Fibroblast of lung (primary cell): Measurements from ENCODE around the gene CPNE6. TPM values are rescaled to one million over a fixed set of nuclear protein-coding genes. Genes with fewer than 3 reads are reported as not detected.

Experiments
- DNase-seq, 2 donors: peaks; one replicate each; pipeline versions ENCODE4 v3.0.0 to v3.0.0-alpha.2; 2010; ENCODE audit warnings: low read depth in 2 of 2
- H2AFZ ChIP-seq: 2 replicates; pipeline ENCODE4 v1.5.1; 2012; ENCODE audit warnings: low read length, control low read depth, inconsistent platforms
- H3K27ac ChIP-seq: 2 replicates; pipeline ENCODE4 v1.5.1; 2011; ENCODE audit warnings: low read length, control low read depth; ENCODE audit not compliant: insufficient read depth
- H3K27me3 ChIP-seq: 2 replicates; pipeline ENCODE4 v1.5.1; 2011; ENCODE audit warnings: mild to moderate bottlenecking, low read length; ENCODE audit not compliant: control insufficient read depth, insufficient read depth
- H3K36me3 ChIP-seq: 2 replicates; pipeline ENCODE4 v1.5.1; 2011; ENCODE audit warnings: low read length; ENCODE audit not compliant: control insufficient read depth, insufficient read depth
- H3K4me1 ChIP-seq: 2 replicates; pipeline ENCODE4 v1.5.1; 2011; ENCODE audit warnings: low read length; ENCODE audit not compliant: control insufficient read depth, insufficient read depth; ENCODE audit errors: extremely low read depth
- H3K4me2 ChIP-seq: 2 replicates; pipeline ENCODE4 v1.5.1; 2011; ENCODE audit warnings: low read length, control low read depth; ENCODE audit not compliant: insufficient read depth; ENCODE audit errors: extremely low read depth
- H3K4me3 ChIP-seq, 4 experiments: fragments of 200-600 bp in 1 of 4; sonication (generic) in 1 of 4; replicated peaks in 1 of 4; 2 replicates each; pipeline ENCODE4 v1.5.1; 2011 to 2016; ENCODE audit warnings: low read length in 4 of 4, low read depth in 3 of 4, mild to moderate bottlenecking in 3 of 4, control low read depth in 2 of 4, inconsistent platforms in 1 of 4, mixed read lengths in 1 of 4; ENCODE audit not compliant: insufficient read depth in 1 of 4; ENCODE audit errors: control extremely low read depth in 1 of 4
- H3K79me2 ChIP-seq: 2 replicates; pipeline ENCODE4 v1.5.1; 2012; ENCODE audit warnings: mild to moderate bottlenecking, low read length, inconsistent platforms; ENCODE audit not compliant: control insufficient read depth, insufficient read depth
- H3K9ac ChIP-seq: 2 replicates; pipeline ENCODE4 v1.5.1; 2011; ENCODE audit warnings: mild to moderate bottlenecking, low read length, control low read depth; ENCODE audit not compliant: insufficient read depth
- H3K9me3 ChIP-seq: 2 replicates; pipeline ENCODE4 v1.5.1; 2012; ENCODE audit warnings: low read depth, low read length; ENCODE audit not compliant: control insufficient read depth, insufficient read depth
- H4K20me1 ChIP-seq: 2 replicates; pipeline ENCODE4 v1.5.1; 2011; ENCODE audit warnings: low read length; ENCODE audit not compliant: control insufficient read depth, insufficient read depth; ENCODE audit errors: extremely low read depth
- EZH2 ChIP-seq: IDR thresholded peaks from 2 replicates; pipeline ENCODE4 v1.5.1; 2012; ENCODE audit warnings: low read length, control low read depth, mild to moderate bottlenecking; ENCODE audit errors: missing control alignments
- polyA plus RNA-seq, 2 donors: library from polyadenylated mRNA; depleted of rRNA in 1 of 2; stranded (reverse) in 1 of 2; unstranded in 1 of 2; fragments of >200 nt; gene quantifications; 2 replicates each; pipeline ENCODE4 v1.2.1, GENCODE V29; 2011 to 2012; ENCODE audit warnings: missing spikeins in 1 of 2
- total RNA-seq: library from RNA; depleted of rRNA; stranded (reverse); fragments of >200 nt; gene quantifications from 2 replicates; pipeline ENCODE4 v1.2.1, GENCODE V29; 2014
- TF ChIP-seq, protein P1 (sequence below), 2 donors: IDR thresholded peaks in 1 of 2; conservative IDR thresholded peaks in 1 of 2; 1 replicate in 1 of 2; 2 replicates in 1 of 2; pipeline ENCODE4 v1.5.1; 2011 to 2012; ENCODE audit warnings: low read length in 2 of 2, control low read depth in 1 of 2, inconsistent platforms in 1 of 2, low read depth in 1 of 2, mild to moderate bottlenecking in 1 of 2

The CPNE6 gene
- total and polyA plus RNA-seq, 2 donors (not counting 1 experiment from before 2014, with no cell fraction given), result not detected

- no peak overlapping the region for H3K27ac ChIP-seq
- no peak for DNase-seq
- H3K9me3 ChIP-seq, result no peaks in the 10 kb centered on the region
- no peak overlapping the region for H3K9ac ChIP-seq
- H3K4me1 ChIP-seq, result peaks cover 4% of the 10 kb centered on the region
- no peaks in the 10 kb centered on the region for H4K20me1 ChIP-seq
- H3K36me3 ChIP-seq, result no peaks in the 10 kb centered on the region
- no peaks in the 10 kb centered on the region for H3K79me2 ChIP-seq
- H3K4me2 ChIP-seq, result no peak overlapping the region
- H3K4me3 ChIP-seq, result no peak overlapping the region
- H3K27me3 ChIP-seq, result no peaks in the 10 kb centered on the region
- no peak overlapping the region for H2AFZ ChIP-seq
- TF ChIP-seq EZH2, result no peak
- TF ChIP-seq, protein P1, sequence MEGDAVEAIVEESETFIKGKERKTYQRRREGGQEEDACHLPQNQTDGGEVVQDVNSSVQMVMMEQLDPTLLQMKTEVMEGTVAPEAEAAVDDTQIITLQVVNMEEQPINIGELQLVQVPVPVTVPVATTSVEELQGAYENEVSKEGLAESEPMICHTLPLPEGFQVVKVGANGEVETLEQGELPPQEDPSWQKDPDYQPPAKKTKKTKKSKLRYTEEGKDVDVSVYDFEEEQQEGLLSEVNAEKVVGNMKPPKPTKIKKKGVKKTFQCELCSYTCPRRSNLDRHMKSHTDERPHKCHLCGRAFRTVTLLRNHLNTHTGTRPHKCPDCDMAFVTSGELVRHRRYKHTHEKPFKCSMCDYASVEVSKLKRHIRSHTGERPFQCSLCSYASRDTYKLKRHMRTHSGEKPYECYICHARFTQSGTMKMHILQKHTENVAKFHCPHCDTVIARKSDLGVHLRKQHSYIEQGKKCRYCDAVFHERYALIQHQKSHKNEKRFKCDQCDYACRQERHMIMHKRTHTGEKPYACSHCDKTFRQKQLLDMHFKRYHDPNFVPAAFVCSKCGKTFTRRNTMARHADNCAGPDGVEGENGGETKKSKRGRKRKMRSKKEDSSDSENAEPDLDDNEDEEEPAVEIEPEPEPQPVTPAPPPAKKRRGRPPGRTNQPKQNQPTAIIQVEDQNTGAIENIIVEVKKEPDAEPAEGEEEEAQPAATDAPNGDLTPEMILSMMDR (conservative IDR thresholded peaks at IDR 0.05 in 1 of 2, IDR thresholded peaks at IDR 0.05 in 1 of 2; ENCODE audit: low read depth in 1 of 2, low read length in 2 of 2), result no peak
Observed at GRCh38 chr14:24037658-24038037, 33.7 kb upstream of the CPNE6 start.

DNA sequence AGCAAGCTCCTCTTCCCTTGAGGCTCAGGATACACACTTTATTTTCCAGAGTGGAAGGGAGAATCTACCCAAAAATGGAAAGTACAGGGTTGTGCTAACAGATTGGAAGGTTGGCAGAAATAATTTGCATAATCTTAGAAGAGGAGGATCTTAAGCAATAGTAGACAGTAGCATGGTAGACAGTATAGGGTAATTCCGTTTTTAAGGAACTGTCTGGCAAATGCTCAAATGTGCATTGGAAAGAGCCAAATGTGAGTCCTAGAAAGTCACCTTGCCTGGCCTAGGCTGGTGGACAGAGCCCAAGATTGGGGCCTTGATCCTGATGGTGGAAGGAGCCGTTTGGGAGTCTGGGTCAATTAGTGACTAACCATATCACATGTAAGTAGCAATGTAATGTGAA, 32.7 kb upstream of the CPNE6 start:
- H3K4me2 ChIP-seq, result no peak overlapping the region
- H2AFZ ChIP-seq, result no peak overlapping the region
- no peaks in the 10 kb centered on the region for H4K20me1 ChIP-seq
- no peak overlapping the region for H3K4me3 ChIP-seq
- no peaks in the 10 kb centered on the region for H3K27me3 ChIP-seq
- no peak overlapping the region for H3K9ac ChIP-seq
- peaks cover 4% of the 10 kb centered on the region for H3K4me1 ChIP-seq
- H3K27ac ChIP-seq, result no peak overlapping the region
- DNase-seq, result no peak
- H3K9me3 ChIP-seq, result no peaks in the 10 kb centered on the region
- H3K79me2 ChIP-seq, result no peaks in the 10 kb centered on the region
- TF ChIP-seq EZH2, result no peak
- TF ChIP-seq, protein P1 (conservative IDR thresholded peaks at IDR 0.05 in 1 of 2, IDR thresholded peaks at IDR 0.05 in 1 of 2; ENCODE audit: low read depth in 1 of 2, low read length in 2 of 2), result no peak
- H3K36me3 ChIP-seq, result no peaks in the 10 kb centered on the region

DNA sequence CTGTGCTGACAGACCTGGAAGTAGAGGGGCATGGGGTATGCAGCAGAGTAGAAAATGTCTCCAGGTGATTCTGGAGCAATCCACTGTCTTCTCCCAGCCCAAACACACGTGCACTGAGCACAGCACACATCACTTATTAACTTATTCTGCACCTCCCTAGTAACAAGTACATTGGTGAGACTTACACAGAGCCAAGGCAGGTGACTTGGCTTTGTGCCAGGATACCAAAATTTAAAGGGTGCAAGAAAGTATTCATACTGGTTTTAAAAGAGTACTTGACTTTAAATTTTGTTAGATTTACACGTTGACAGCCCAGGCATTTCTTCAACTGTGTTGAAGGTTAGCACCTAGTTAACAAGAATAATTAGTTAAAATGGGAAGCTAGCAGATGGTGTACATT, 30.7 kb upstream of the CPNE6 start:
- H3K27ac ChIP-seq, result no peak overlapping the region
- H2AFZ ChIP-seq, result no peak overlapping the region
- no peaks in the 10 kb centered on the region for H3K27me3 ChIP-seq
- H3K4me2 ChIP-seq, result no peak overlapping the region
- H3K9ac ChIP-seq, result no peak overlapping the region
- no peaks in the 10 kb centered on the region for H3K9me3 ChIP-seq
- TF ChIP-seq EZH2, result no peak
- TF ChIP-seq, protein P1 (conservative IDR thresholded peaks at IDR 0.05 in 1 of 2, IDR thresholded peaks at IDR 0.05 in 1 of 2; ENCODE audit: low read depth in 1 of 2, low read length in 2 of 2), result no peak
- no peaks in the 10 kb centered on the region for H3K79me2 ChIP-seq
- no peak for DNase-seq
- no peaks in the 10 kb centered on the region for H4K20me1 ChIP-seq
- no peak overlapping the region for H3K4me3 ChIP-seq
- no peaks in the 10 kb centered on the region for H3K36me3 ChIP-seq
- H3K4me1 ChIP-seq, result peaks cover 1% of the 10 kb centered on the region
